ENCODE results near the gene METAP1D.
A peak's percentile ranks its signal among the peaks of the same experiment; 100 is the strongest.
"Not testable (repeated sequence)": the region's sequence is repeated elsewhere in the genome, so short reads cannot be mapped to it uniquely, and the experiment has no call there.

METAP1D gene

GRCh38 chr2:172102391-172103359 lies 102.9 kb downstream of the METAP1D start, which contains the start of gene DLX2:
TSS of gene DLX2 (minus strand) at chr2:172102900. CDS start at chr2:172102538, 362 bp downstream.
- DNase-seq (ENCODE audit: low spot score), result peak; percentile 86

GRCh38 chr2:172103471-172104272 lies 103.9 kb downstream of the METAP1D start:
- DNase-seq (ENCODE audit: low spot score), result peak; percentile 79

- no peak for DNase-seq (ENCODE audit: low spot score)
Measured at GRCh38 chr2:172105471-172106107, 105.8 kb downstream of the METAP1D start.

GRCh38 chr2:172106108-172106961 lies 106.6 kb downstream of the METAP1D start:
- DNase-seq (ENCODE audit: low spot score), result peak; percentile 49

- no peak for DNase-seq (ENCODE audit: low spot score)
Measured at GRCh38 chr2:172107690-172108586, 108.2 kb downstream of the METAP1D start.

GRCh38 chr2:172108587-172108930 lies 108.8 kb downstream of the METAP1D start:
- no peak for DNase-seq (ENCODE audit: low spot score)

- no peak for DNase-seq (ENCODE audit: low spot score)
Measured at GRCh38 chr2:172109256-172109987, 109.7 kb downstream of the METAP1D start.

- no peak for DNase-seq (ENCODE audit: low spot score)
Measured at GRCh38 chr2:172109988-172110811, 110.4 kb downstream of the METAP1D start.

- no peak for DNase-seq (ENCODE audit: low spot score)
Measured at GRCh38 chr2:172113617-172114016, 113.9 kb downstream of the METAP1D start.

- DNase-seq (ENCODE audit: low spot score), result not testable (repeated sequence)
Measured at GRCh38 chr2:172114176-172114575, 114.4 kb downstream of the METAP1D start.

- DNase-seq (ENCODE audit: low spot score), result no peak
Measured at GRCh38 chr2:172114579-172114978, 114.8 kb downstream of the METAP1D start.

GRCh38 chr2:172116107-172116506 lies 116.4 kb downstream of the METAP1D start:
- DNase-seq (ENCODE audit: low spot score), result no peak

GRCh38 chr2:172119089-172119488 lies 119.3 kb downstream of the METAP1D start:
- DNase-seq (ENCODE audit: low spot score), result no peak

- no peak for DNase-seq (ENCODE audit: low spot score)
Measured at GRCh38 chr2:172120118-172120517, 120.4 kb downstream of the METAP1D start.

GRCh38 chr2:172128484-172128883 lies 128.7 kb downstream of the METAP1D start:
- no peak for DNase-seq (ENCODE audit: low spot score)

GRCh38 chr2:172129404-172129803 lies 129.7 kb downstream of the METAP1D start:
- no peak for DNase-seq (ENCODE audit: low spot score)

Data from hematopoietic multipotent progenitor cell treated with erythropoietin and hydrocortisone succinate and interleukin-3 and kit ligand, for 15 days (in vitro differentiated cells).